NB4 (cell line): ENCODE data around the gene PRIM1.

ENCODE experiments used
- MYC ChIP-seq: IDR thresholded peaks from 2 replicates; pipeline ENCODE4 v1.6.1; 2011; ENCODE audit warnings: low read depth, low read length
- POLR2A ChIP-seq: IDR thresholded peaks from 2 replicates; pipeline ENCODE4 v1.6.1; 2011; ENCODE audit warnings: mild to moderate bottlenecking; ENCODE audit not compliant: insufficient read length; ENCODE audit errors: extremely low read depth
- TF ChIP-seq, protein P1 (sequence below): IDR thresholded peaks from one replicate; pipeline ENCODE4 v1.5.1; 2012; ENCODE audit warnings: low read depth, low read length

DNA sequence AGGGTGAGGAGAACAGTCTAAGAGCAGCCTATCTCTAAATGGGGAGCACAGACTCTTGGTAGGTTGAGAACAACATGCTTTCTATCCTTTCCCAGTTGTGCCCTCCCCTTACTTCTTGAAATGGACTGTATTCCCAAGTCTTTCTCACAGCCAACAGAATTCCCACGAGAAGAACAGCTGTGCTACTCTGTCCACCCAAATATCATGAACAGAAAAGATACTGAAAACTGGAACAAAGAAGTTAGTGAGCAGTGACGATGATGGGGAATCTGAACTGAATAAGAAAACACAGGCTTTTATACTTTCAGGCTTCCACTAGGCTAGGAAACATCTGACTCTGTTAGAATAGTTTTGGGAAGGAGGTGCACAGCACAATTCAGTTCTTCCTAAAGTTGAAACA, 30.4 kb downstream of the PRIM1 start:
- TF ChIP-seq, protein P1, sequence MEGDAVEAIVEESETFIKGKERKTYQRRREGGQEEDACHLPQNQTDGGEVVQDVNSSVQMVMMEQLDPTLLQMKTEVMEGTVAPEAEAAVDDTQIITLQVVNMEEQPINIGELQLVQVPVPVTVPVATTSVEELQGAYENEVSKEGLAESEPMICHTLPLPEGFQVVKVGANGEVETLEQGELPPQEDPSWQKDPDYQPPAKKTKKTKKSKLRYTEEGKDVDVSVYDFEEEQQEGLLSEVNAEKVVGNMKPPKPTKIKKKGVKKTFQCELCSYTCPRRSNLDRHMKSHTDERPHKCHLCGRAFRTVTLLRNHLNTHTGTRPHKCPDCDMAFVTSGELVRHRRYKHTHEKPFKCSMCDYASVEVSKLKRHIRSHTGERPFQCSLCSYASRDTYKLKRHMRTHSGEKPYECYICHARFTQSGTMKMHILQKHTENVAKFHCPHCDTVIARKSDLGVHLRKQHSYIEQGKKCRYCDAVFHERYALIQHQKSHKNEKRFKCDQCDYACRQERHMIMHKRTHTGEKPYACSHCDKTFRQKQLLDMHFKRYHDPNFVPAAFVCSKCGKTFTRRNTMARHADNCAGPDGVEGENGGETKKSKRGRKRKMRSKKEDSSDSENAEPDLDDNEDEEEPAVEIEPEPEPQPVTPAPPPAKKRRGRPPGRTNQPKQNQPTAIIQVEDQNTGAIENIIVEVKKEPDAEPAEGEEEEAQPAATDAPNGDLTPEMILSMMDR, result no peak
- no peak for TF ChIP-seq POLR2A
- no peak for TF ChIP-seq MYC
